ENCODE measurements around the gene SYNGR4.

DNA sequence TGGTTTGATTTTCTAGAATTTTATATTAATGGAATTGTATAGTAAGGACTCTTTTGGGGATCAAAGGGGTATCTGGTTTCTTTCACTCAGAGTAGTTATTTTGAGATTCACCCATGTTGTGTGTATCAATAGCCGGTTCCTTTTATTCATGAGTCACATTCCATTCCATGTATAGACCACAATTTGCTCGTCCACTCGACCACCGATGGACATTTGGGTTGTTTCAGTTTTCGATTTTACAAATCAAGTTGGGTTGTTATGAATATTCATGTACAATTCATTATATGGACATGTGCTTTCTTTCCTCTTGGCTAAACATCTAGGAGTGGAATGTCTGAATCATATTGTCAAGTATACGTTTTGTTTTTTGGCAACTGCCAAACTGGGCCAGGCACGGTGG lies 48.5 kb upstream of the SYNGR4 start:
- TF ChIP-seq, protein P1, sequence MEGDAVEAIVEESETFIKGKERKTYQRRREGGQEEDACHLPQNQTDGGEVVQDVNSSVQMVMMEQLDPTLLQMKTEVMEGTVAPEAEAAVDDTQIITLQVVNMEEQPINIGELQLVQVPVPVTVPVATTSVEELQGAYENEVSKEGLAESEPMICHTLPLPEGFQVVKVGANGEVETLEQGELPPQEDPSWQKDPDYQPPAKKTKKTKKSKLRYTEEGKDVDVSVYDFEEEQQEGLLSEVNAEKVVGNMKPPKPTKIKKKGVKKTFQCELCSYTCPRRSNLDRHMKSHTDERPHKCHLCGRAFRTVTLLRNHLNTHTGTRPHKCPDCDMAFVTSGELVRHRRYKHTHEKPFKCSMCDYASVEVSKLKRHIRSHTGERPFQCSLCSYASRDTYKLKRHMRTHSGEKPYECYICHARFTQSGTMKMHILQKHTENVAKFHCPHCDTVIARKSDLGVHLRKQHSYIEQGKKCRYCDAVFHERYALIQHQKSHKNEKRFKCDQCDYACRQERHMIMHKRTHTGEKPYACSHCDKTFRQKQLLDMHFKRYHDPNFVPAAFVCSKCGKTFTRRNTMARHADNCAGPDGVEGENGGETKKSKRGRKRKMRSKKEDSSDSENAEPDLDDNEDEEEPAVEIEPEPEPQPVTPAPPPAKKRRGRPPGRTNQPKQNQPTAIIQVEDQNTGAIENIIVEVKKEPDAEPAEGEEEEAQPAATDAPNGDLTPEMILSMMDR (IDR thresholded peaks at IDR 0.05) = no peak
- TF ChIP-seq POLR2A (IDR thresholded peaks at IDR 0.05) = no peak
